ENCODE data around the gene USH2A. TPM values are rescaled to one million over a fixed set of nuclear protein-coding genes. Genes with fewer than 3 reads are reported as not detected.

Gene USH2A
- total RNA-seq, 1 experiment from 2014 or later: not detected

GRCh38 chr1:216437603-216438002 lies 14.4 kb upstream of the USH2A start:
- H2AFZ ChIP-seq (ENCODE audit: low read depth, low read length, poor library complexity, severe bottlenecking): no peak overlapping the region
- no peak for TF ChIP-seq EZH2 (IDR thresholded peaks at IDR 0.05)
- TF ChIP-seq SP1 (IDR thresholded peaks at IDR 0.05; ENCODE audit: low read depth): no peak
- TF ChIP-seq SIN3A (IDR thresholded peaks at IDR 0.05; ENCODE audit: low read depth): no peak
- TF ChIP-seq EZH2phosphoT487 (IDR thresholded peaks at IDR 0.05; ENCODE audit: borderline replicate concordance): no peak
- no peak for TF ChIP-seq CEBPB (IDR thresholded peaks at IDR 0.05; ENCODE audit: low read depth)
- no peak for TF ChIP-seq POLR2AphosphoS5 (IDR thresholded peaks at IDR 0.05; ENCODE audit: low read depth, low read length)
- no peak for TF ChIP-seq TCF7L2 (IDR thresholded peaks at IDR 0.05; ENCODE audit: borderline replicate concordance, extremely low read depth, insufficient read depth, insufficient read length)
- no peak for TF ChIP-seq ATF3 (IDR thresholded peaks at IDR 0.05)
- TF ChIP-seq YY1 (IDR thresholded peaks at IDR 0.05; ENCODE audit: extremely low read depth, insufficient replicate concordance, low read depth, low read length): no peak
- no peak for TF ChIP-seq CBX3 (IDR thresholded peaks at IDR 0.05; ENCODE audit: low read depth)
- no peak for TF ChIP-seq RAD21 (IDR thresholded peaks at IDR 0.05; ENCODE audit: low read depth)
- TF ChIP-seq FOSL1 (IDR thresholded peaks at IDR 0.05; ENCODE audit: low read depth): no peak
- no peak for TF ChIP-seq REST (IDR thresholded peaks at IDR 0.05; ENCODE audit: low read depth)
- TF ChIP-seq, protein P1, sequence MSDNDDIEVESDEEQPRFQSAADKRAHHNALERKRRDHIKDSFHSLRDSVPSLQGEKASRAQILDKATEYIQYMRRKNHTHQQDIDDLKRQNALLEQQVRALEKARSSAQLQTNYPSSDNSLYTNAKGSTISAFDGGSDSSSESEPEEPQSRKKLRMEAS (IDR thresholded peaks at IDR 0.05): no peak
- TF ChIP-seq CTCF (IDR thresholded peaks at IDR 0.05 in 2 of 3, conservative IDR thresholded peaks at IDR 0.05 in 1 of 3; ENCODE audit: borderline replicate concordance in 1 of 3, insufficient read depth in 1 of 3, low read depth in 2 of 3, low read length in 2 of 3): no peak
- ChIA-PET POLR2A (no interaction called here), CTCF (no interaction called here), RAD21 (ENCODE audit: low non-redundant PET in 1 of 2, low total read pairs in 2 of 2, uncharacterized antibody in 2 of 2, unreplicated experiment in 2 of 2) (no interaction called here)
- intact Hi-C loops (cut with micrococcal nuclease): no loop called here
- H3K4me3 ChIP-seq (replicated peaks in 1 of 2; ENCODE audit: low read depth in 1 of 2, low read length in 2 of 2): no peak overlapping the region
- ATAC-seq: no peak
- H4K20me1 ChIP-seq (ENCODE audit: insufficient read depth): no peaks in the 10 kb centered on the region
- H3K4me1 ChIP-seq (ENCODE audit: control insufficient read depth in 1 of 2, insufficient read depth in 2 of 2, low read length in 2 of 2): no peaks in the 10 kb centered on the region
- no peak overlapping the region for H3K4me2 ChIP-seq (ENCODE audit: low read length)
- no peak for DNase-seq (ENCODE audit: low read depth, low spot score)
- H3K36me3 ChIP-seq (ENCODE audit: control insufficient read depth in 1 of 2, insufficient read depth in 2 of 2, low read length in 2 of 2): no peaks in the 10 kb centered on the region
- no peaks in the 10 kb centered on the region; a peak in 2 of 4 replicates for H3K9me3 ChIP-seq (ENCODE audit: control insufficient read depth in 1 of 2, insufficient read depth in 1 of 2, low read depth in 1 of 2, low read length in 2 of 2)
- no peaks in the 10 kb centered on the region for H3K27me3 ChIP-seq (ENCODE audit: insufficient read depth, low read length)
- no TSS peak for BruUV-seq (replicated peaks)
- H3K27ac ChIP-seq (ENCODE audit: low read depth, low read length): no peak overlapping the region
- no peak overlapping the region for H3K9ac ChIP-seq (ENCODE audit: low read length)
- no peaks in the 10 kb centered on the region for H3K79me2 ChIP-seq (ENCODE audit: insufficient read depth, low read length)
- H3K9me2 ChIP-seq (ENCODE audit: insufficient read depth): no peaks in the 10 kb centered on the region

Data from HCT116 (cell line).